Measurements from ENCODE around the gene TM9SF3. TPM values are rescaled to one million over a fixed set of nuclear protein-coding genes. Genes with fewer than 3 reads are reported as not detected.

TM9SF3 gene
- total and polyA plus RNA-seq, 10 of the 15 experiments (the other 5 are each of a cell fraction or from before 2014, with no cell fraction given), result 17.1 to 85.4 (median 44.9) TPM

GRCh38 chr10:96608805-96609204 is 22.0 kb upstream of the TM9SF3 start (continued):
- TF ChIP-seq HSF1 (IDR thresholded peaks at IDR 0.05; ENCODE audit: low read depth, low read length), result no peak
- no peak for TF ChIP-seq RBBP5 (conservative IDR thresholded peaks at IDR 0.05)

- FAIRE-seq (no peak), ATAC-seq (no peak), DNase-seq (ENCODE audit: low read depth, low spot score) (no peak)
- in situ Hi-C loops (cut with MboI) (no loop called here), intact Hi-C loops (cut with micrococcal nuclease; ENCODE audit: unreplicated experiment) (loop anchor here (10.0 kb wide), 1 partner anchor 213 kb away; no protein-coding TSS in a partner anchor)
- Histone ChIP-seq H3K79me2 (ENCODE audit: control insufficient read depth, insufficient read depth, low read length) (no peaks in the 10 kb centered on the region), H3K9ac (ENCODE audit: control insufficient read depth, insufficient read depth, low read length) (no peak overlapping the region), H4K20me1 (ENCODE audit: control insufficient read depth, insufficient read depth) (no peaks in the 10 kb centered on the region), H3K36me3 (ENCODE audit: control insufficient read depth in 2 of 2, insufficient read depth in 2 of 2, low read length in 1 of 2) (peaks cover 24 to 41% of the 10 kb centered on the region in 2 experiments), H2AFZ (ENCODE audit: control insufficient read depth, low read depth, low read length) (no peak overlapping the region), H3K27me3 (replicated peaks in 1 of 2; ENCODE audit: control insufficient read depth in 2 of 2, insufficient read depth in 2 of 2, low read length in 1 of 2) (no peaks in the 10 kb centered on the region), H3K4me1 (ENCODE audit: control insufficient read depth, insufficient read depth, low read length) (no peaks in the 10 kb centered on the region), H3K9me3 (replicated peaks; ENCODE audit: control insufficient read depth, insufficient read depth, low read length) (no peaks in the 10 kb centered on the region), H3K27ac (ENCODE audit: control insufficient read depth, insufficient read depth) (no peak overlapping the region), H3K4me3 (no peak overlapping the region), H3K4me2 (ENCODE audit: control insufficient read depth, insufficient read depth) (no peak overlapping the region)
- POLR2A ChIA-PET, result interaction anchor here (1.0 kb wide), 1 partner anchor 10 kb away, joined by 3 read pairs; no protein-coding TSS in a partner anchor
- no TSS peak for BruUV-seq (replicated peaks)
- SMC1A ChIA-PET (ENCODE audit: uncharacterized antibody, unreplicated experiment), result interaction anchor here (0.9 to 1.6 kb wide), 2 partner anchors 9 to 129 kb away, joined by 3 read pairs; no protein-coding TSS in a partner anchor
- RAD21 ChIA-PET (ENCODE audit: unreplicated experiment), result no interaction called here
- TF ChIP-seq EZH2 (IDR thresholded peaks at IDR 0.05; ENCODE audit: borderline replicate concordance, control insufficient read depth, low read depth, low read length), result no peak
- no peak for TF ChIP-seq HSF1 (IDR thresholded peaks at IDR 0.05; ENCODE audit: low read depth, low read length)
- TF ChIP-seq RBBP5 (conservative IDR thresholded peaks at IDR 0.05), result no peak
- TF ChIP-seq RELA (IDR thresholded peaks at IDR 0.05; ENCODE audit: borderline replicate concordance, partially characterized antibody), result no peak
- TF ChIP-seq PRDM15 (CRISPR knock-in tag; IDR thresholded peaks at IDR 0.05), result no peak
- TF ChIP-seq RFX5 (IDR thresholded peaks at IDR 0.05; ENCODE audit: low read depth, low read length), result no peak
- 89% methylated on average over 3 of the region's 3 CpGs for WGBS (ENCODE audit: insufficient coverage, insufficient replicate concordance, low lambda C conversion rate, missing lambda C conversion rate)
- CTCF ChIA-PET, result interaction anchor here (1.4 kb wide), 1 partner anchor 13 kb away, joined by 3 read pairs; no protein-coding TSS in a partner anchor
Measured at GRCh38 chr10:96608262-96608661, 21.4 kb upstream of the TM9SF3 start.

All from GM12878 (cell line).